Tibial artery (tissue), 4 donors: ENCODE results near the gene GRM7.

Experiments
- DNase-seq, 2 donors: peaks; one replicate each; pipeline ENCODE4 v3.0.0-alpha.2; 2019
- H3K27ac ChIP-seq, 2 donors: fragments of 200-600 bp; sonication (generic) in 1 of 2; 1 replicate in 1 of 2; 2 replicates in 1 of 2; pipeline ENCODE4 v1.5.1; 2018 to 2019; ENCODE audit warnings: mild to moderate bottlenecking in 1 of 2
- H3K27me3 ChIP-seq, 2 donors: fragments of 200-600 bp; sonication (generic) in 1 of 2; one replicate each; pipeline versions ENCODE4 v1.5.1 to v1.6.0; 2016 to 2019
- H3K36me3 ChIP-seq, 3 donors: fragments of 200-600 bp; sonication (generic) in 2 of 3; one replicate each; pipeline ENCODE4 v1.5.1; 2016 to 2019; ENCODE audit warnings: mild to moderate bottlenecking in 2 of 3
- H3K4me1 ChIP-seq, 4 donors: fragments of 200-600 bp; sonication (generic) in 2 of 4; 1 replicate in 3 of 4; 2 replicates in 1 of 4; pipeline ENCODE4 v1.5.1; 2016 to 2019
- H3K4me3 ChIP-seq, 2 donors: fragments of 200-600 bp; sonication (generic) in 1 of 2; 1 replicate in 1 of 2; 2 replicates in 1 of 2; pipeline ENCODE4 v1.5.1; 2018 to 2019; ENCODE audit warnings: mild to moderate bottlenecking in 2 of 2
- H3K9me3 ChIP-seq, 3 donors: fragments of 200-600 bp; sonication (generic) in 1 of 3; one replicate each; pipeline ENCODE4 v1.5.1; 2016 to 2019
- CTCF ChIP-seq, 2 experiments: fragments of 200-600 bp in 1 of 2; fragments of 450-650 bp in 1 of 2; IDR thresholded peaks; one replicate each; pipeline ENCODE4 v1.5.1; 2017 to 2019; ENCODE audit warnings: antibody characterized with exemption in 2 of 2, mild to moderate bottlenecking in 1 of 2, moderate library complexity in 1 of 2
- intact Hi-C: fragments of 100-400 bp; cut with DNase I; formaldehyde crosslinking; loops from one replicate; pipeline ENCODE4 v1.15.0; 2023; ENCODE audit warnings: low total_unique reads

Gene GRM7

GRCh38 chr3:7752005-7752404, 891.1 kb downstream of the GRM7 start:
- intact Hi-C loops: no loop called here
- H3K27ac ChIP-seq: no peak overlapping the region

GRCh38 chr3:7754653-7755441, 893.9 kb downstream of the GRM7 start:
- Histone ChIP-seq H3K4me1 (no peaks in the 10 kb centered on the region), H3K27ac (no peak overlapping the region), H3K9me3 (no peaks in the 10 kb centered on the region), H3K27me3 (no peaks in the 10 kb centered on the region), H3K36me3 (no peaks in the 10 kb centered on the region), H3K4me3 (no peak overlapping the region)
- no peak for DNase-seq
- TF ChIP-seq CTCF (IDR thresholded peaks at IDR 0.05): no peak
- intact Hi-C loops: no loop called here

More at GRCh38 chr3:7752005-7752404, 891.1 kb downstream of the GRM7 start:
- Histone ChIP-seq H3K9me3 (no peaks in the 10 kb centered on the region), H3K4me3 (no peak overlapping the region), H3K4me1 (no peaks in the 10 kb centered on the region), H3K27me3 (no peaks in the 10 kb centered on the region), H3K36me3 (no peaks in the 10 kb centered on the region)
- DNase-seq: no peak
- TF ChIP-seq CTCF (IDR thresholded peaks at IDR 0.05): no peak

GRCh38 chr3:7759630-7760029, 898.7 kb downstream of the GRM7 start:
- no peak for TF ChIP-seq CTCF (IDR thresholded peaks at IDR 0.05)
- Histone ChIP-seq H3K27me3 (no peaks in the 10 kb centered on the region), H3K27ac (no peak overlapping the region), H3K4me3 (no peak overlapping the region), H3K4me1 (no peaks in the 10 kb centered on the region), H3K9me3 (no peaks in the 10 kb centered on the region), H3K36me3 (no peaks in the 10 kb centered on the region)
- DNase-seq: no peak
- intact Hi-C loops: no loop called here

- Histone ChIP-seq H3K27me3 (no peaks in the 10 kb centered on the region), H3K4me1 (no peaks in the 10 kb centered on the region), H3K27ac (no peak overlapping the region), H3K9me3 (no peaks in the 10 kb centered on the region), H3K4me3 (no peak overlapping the region), H3K36me3 (no peaks in the 10 kb centered on the region)
- no peak for TF ChIP-seq CTCF (IDR thresholded peaks at IDR 0.05)
- DNase-seq: no peak
- intact Hi-C loops: no loop called here
These were observed 899.8 kb downstream of the GRM7 start for GRCh38 chr3:7760718-7761117.

- H3K4me3 ChIP-seq: no peak overlapping the region
- no peak for TF ChIP-seq CTCF (IDR thresholded peaks at IDR 0.05)
- H3K36me3 ChIP-seq: no peaks in the 10 kb centered on the region
- intact Hi-C loops: no loop called here
- H3K27ac ChIP-seq: no peak overlapping the region
- H3K9me3 ChIP-seq: peaks cover 0 to 6% (median 0%) of the 10 kb centered on the region in 3 donors
- DNase-seq: no peak
- H3K27me3 ChIP-seq: no peaks in the 10 kb centered on the region
- H3K4me1 ChIP-seq: no peaks in the 10 kb centered on the region
These were observed 903.2 kb downstream of the GRM7 start for GRCh38 chr3:7764115-7764514.
